NCI-H2196 (cell line): Measurements from ENCODE around the gene ZNF607.

Experiments used
- DNase-seq: peaks from one replicate; lab custom pipeline; 2025; ENCODE audit not compliant: unreplicated experiment; lab: John Stamatoyannopoulos, UW

Gene ZNF607

GRCh38 chr19:37654118-37654517 lies 65.4 kb downstream of the ZNF607 start:
- no peak for DNase-seq
